SK-N-MC (cell line): ENCODE results near the gene IL1A.

Experiments
- EZH2 ChIP-seq: fragments of 200-600 bp; sonication (generic); IDR thresholded peaks from one replicate; pipeline ENCODE4 v1.6.1; 2017; ENCODE audit warnings: antibody characterized with exemption
- FOXP2 ChIP-seq: optimal IDR thresholded peaks from 2 replicates; pipeline ENCODE3; 2011; ENCODE audit warnings: mild to moderate bottlenecking, moderate library complexity; ENCODE audit not compliant: insufficient read depth; ENCODE audit errors: extremely low read length, control extremely low read depth
- POLR2AphosphoS5 ChIP-seq: IDR thresholded peaks from 2 replicates; pipeline ENCODE4 v1.6.1; 2012; ENCODE audit warnings: mild to moderate bottlenecking, low read depth, low read length, borderline replicate concordance

DNA sequence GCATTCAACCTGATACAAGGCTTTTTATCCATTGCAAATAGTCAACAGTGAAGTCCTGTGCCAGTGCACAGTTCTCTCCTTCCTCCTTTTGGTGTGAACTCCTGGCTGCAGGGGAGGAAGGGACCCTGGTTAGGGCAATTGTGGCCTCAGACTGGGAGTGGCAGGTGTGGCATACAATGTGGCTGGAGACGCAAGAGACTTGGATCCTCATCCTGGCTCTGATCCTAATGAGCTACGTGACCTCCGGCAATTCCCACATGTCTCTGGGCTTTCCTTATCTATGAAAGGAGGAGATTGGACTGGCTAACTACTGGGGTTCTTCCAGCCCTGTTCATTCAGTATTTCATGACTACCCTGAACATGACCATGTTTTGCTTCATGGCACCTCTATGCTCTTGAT is 10.5 kb upstream of the IL1A start:
- TF ChIP-seq POLR2AphosphoS5 (no peak), EZH2 (no peak), FOXP2 (no peak)
